Brain pericyte (primary cell): ENCODE data around the gene RETSAT.

Source experiments
- DNase-seq: peaks from one replicate; pipeline ENCODE4 v3.0.0-alpha.2; 2012; ENCODE audit warnings: low read depth, low spot score

Gene RETSAT

GRCh38 chr2:85308896-85309555, 45.3 kb downstream of the RETSAT start:
- DNase-seq, result no peak

DNA sequence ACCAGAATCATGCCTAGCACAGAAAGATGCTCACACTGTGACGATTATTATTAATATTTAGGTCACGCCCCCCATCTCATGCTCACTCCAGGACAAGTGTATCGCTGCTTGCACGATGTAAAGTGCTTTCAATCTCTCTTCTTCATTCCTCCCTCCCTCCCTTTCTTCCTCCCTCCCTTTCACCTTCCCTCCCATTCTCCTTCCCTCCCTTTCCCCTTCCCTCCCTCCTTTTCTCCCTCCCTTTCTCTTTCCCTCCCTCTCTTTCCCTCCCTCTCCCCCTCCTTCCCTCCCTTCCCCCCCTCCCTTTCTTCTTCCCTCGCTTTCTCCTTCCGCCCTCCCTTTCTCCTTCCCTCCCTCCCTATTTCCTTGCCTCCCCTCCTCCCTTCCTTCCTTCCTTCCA, 46.1 kb downstream of the RETSAT start:
- DNase-seq, result no peak

DNA sequence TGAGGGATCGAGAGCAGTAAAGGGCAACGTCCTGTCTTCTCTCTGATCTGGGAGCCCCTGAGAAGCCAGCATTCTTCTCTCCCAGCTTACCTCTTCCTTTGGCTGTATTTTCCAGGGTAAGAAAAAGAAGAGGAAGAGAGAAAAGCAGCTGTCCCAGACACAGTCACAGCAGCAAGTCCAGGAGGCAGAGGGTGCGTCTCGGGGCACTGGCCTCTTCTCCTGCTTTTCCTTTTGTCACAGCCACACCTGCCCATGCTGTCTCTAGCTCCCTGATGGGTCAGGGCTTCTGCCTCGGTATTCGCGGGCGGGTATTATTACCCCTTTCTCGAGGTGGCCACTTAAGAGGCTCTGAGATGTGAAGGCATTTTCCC, 46.8 kb downstream of the RETSAT start:
- no peak for DNase-seq

DNA sequence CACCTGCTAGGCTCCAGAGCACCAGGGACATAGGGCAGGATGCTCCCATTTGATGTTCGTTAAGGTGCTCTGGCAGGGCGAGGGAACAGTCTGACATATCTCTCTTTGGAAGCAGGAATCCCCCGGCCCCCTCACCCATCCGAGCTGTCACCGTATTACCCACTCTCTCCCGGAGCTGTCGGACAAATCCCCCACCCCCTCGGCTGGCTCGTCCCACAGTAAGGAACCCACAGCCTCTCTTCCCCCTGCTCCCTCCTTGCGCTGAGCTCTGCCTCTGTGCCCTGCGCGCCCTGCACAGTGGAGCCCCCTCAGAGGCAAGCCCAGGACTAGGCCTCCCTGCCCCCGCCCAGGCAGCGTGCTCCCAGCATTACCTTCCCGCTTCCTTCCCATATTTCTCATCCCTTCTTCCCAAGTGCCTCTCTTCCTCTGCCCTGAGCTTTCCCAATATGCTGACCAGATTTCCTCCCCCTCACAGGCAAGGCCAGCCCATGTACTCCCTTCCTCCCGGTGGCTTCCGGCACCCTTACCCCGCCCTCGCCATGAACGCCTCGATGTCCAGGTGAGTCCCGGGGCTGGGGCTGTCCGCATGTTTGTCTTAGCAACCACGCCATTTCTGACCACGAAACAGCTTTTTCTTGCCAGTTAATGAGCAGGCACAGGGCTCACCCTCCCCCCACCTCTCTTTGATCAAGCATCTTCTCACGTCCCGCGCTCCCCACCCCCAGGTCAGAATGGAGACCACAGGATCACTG, 50.4 kb downstream of the RETSAT start:
- no peak for DNase-seq

DNA sequence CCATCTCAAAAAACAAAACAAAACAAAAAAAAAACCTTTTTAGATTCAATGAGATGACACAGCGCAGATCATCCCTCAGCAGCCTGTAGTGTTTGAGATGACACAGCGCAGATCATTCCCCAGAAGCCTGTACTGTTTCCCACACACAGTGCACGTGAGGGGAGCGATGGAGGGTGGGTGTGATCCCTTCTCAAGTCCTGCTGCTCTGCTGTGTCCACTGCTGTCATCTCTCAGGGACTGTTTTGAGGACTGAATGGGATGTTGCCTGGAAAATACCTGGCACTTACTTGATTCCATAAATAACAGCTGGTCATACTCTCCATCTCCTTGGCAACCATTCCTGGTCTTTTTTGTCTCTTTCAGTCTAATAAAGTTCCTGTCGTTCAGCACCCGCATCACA, 52.2 kb downstream of the RETSAT start:
- no peak for DNase-seq
